ENCODE results near the gene FAM111B.
"Not testable (repeated sequence)": the region's sequence is repeated elsewhere in the genome, so short reads cannot be mapped to it uniquely, and the experiment has no call there.

Gene FAM111B, protein sequence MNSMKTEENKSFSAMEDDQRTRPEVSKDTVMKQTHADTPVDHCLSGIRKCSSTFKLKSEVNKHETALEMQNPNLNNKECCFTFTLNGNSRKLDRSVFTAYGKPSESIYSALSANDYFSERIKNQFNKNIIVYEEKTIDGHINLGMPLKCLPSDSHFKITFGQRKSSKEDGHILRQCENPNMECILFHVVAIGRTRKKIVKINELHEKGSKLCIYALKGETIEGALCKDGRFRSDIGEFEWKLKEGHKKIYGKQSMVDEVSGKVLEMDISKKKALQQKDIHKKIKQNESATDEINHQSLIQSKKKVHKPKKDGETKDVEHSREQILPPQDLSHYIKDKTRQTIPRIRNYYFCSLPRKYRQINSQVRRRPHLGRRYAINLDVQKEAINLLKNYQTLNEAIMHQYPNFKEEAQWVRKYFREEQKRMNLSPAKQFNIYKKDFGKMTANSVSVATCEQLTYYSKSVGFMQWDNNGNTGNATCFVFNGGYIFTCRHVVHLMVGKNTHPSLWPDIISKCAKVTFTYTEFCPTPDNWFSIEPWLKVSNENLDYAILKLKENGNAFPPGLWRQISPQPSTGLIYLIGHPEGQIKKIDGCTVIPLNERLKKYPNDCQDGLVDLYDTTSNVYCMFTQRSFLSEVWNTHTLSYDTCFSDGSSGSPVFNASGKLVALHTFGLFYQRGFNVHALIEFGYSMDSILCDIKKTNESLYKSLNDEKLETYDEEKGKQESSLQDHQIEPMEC

DNA sequence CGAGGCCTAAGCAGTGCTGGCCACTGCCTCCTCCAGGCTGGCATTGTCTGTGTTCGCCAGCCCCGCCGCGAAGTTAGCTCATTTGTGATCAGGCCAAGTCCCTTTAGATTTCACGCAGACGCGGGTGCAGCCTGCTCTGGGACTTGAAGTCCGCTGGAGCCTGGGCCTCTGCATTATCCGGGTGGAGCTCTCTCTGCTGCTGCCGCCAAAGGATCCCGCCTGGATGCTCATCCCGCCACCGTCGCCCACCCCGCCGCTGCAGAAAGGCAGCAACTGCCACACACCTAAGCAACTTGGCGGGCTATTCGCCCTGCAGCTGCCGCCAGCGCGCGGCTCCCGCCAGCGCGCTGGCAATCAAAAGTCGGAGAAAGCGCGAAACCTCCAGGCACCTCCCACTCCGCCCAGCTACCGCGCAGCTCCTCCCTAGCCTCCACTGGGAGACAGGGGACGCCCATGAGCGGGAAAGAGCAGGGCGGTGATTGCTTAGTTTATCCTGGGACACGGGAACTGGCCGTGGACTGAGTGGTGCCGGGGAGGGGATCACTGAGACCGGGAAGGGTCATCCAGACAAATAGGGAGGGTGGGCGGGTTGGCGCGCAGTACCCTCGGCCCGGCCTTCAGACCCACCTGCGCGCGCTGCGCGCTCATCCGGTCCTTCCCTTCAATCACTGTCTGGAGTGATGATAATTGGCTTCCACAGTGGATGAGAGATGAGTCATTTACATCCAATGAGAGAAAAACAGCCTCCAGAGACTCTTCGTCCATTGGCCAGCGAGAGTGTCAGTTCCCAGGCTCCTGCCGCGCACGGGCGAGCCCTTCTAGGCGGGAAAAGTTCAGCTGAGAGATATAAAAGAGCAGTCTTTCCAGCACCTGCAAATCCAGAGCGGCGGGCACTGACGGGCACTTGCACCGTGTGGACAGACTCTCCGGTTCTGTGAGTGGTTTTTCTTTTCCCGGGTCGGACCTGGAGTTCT lies at the start of gene FAM111B:
FAM111B (plus strand) TSS at position 875 of the 974 bp plus-strand sequence. CDS start 2,389 bp downstream, outside the sequence.
- peak within 1 kb of the TSS; percentile 66 for H3K4me3 ChIP-seq (ENCODE audit: low read depth, low read length)
- TF ChIP-seq, protein P1, sequence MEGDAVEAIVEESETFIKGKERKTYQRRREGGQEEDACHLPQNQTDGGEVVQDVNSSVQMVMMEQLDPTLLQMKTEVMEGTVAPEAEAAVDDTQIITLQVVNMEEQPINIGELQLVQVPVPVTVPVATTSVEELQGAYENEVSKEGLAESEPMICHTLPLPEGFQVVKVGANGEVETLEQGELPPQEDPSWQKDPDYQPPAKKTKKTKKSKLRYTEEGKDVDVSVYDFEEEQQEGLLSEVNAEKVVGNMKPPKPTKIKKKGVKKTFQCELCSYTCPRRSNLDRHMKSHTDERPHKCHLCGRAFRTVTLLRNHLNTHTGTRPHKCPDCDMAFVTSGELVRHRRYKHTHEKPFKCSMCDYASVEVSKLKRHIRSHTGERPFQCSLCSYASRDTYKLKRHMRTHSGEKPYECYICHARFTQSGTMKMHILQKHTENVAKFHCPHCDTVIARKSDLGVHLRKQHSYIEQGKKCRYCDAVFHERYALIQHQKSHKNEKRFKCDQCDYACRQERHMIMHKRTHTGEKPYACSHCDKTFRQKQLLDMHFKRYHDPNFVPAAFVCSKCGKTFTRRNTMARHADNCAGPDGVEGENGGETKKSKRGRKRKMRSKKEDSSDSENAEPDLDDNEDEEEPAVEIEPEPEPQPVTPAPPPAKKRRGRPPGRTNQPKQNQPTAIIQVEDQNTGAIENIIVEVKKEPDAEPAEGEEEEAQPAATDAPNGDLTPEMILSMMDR (IDR thresholded peaks at IDR 0.05; ENCODE audit: low read depth, low read length) = no peak

DNA sequence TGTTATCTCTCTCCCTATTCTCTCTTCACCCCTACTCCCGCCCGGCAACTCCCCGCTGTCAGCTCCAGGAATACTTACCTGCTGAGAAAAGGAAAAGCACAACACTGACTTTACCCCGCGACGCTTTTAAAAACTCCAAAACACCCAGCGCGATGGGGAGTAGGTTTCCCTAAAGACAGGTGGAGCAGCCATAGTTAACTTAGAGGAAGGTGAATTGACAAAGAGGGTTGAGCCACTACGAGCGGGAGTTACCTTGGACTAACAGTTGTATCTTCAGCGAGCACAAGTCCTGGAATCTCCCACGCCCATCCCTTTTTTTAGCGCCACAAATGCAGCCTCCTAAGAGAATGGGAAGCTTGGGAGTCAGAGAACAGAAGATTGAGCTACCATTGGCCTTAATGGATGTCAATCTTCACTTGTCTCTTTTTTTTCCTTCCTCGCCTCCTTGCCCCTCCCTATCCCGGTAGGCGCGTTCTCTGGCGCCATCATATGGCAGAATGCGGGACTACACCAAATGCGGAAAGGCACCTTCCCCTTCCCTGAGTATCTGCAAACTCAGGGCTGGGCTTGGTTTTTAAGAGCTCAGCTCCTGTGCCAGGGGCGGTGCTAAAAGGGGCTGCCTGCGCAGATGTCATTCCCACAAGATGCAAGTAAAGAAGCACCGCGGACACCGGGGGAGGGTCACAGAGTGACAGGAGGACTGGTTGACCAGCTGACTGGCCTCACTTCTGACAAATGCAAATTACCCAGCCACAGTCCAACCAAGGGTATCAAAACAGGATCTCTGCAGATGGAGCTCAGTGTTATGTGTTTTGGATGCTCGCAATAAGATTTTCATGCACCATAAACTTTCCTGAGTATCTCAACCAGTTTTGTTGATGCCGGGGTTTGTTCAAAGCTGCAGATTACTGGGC lies 48.7 kb upstream of the FAM111B start:
- TF ChIP-seq, protein P1 (IDR thresholded peaks at IDR 0.05; ENCODE audit: low read depth, low read length) = peak; percentile 94
- H3K4me3 ChIP-seq (ENCODE audit: low read depth, low read length) = peak overlapping the region; percentile 26

DNA sequence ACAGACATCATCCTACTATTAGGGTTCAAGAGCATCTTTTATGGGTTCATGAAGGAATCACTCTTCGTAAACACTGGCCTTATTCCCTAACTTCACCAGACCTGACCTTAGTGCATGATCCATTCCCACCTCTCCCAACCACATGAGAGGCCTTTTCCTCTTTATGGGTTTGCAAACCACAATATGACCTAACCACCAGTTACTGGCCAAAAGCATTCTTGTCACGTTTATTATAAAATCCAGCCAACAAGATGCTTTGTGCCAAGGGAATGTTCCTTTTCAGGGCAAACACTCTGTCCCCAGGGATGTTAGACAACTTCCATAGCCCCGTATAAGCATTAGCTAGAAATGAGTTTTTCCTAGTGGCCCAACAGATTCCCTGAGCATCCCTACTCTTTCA lies 46.9 kb upstream of the FAM111B start:
- H3K4me3 ChIP-seq (ENCODE audit: low read depth, low read length) = not testable (repeated sequence)

DNA sequence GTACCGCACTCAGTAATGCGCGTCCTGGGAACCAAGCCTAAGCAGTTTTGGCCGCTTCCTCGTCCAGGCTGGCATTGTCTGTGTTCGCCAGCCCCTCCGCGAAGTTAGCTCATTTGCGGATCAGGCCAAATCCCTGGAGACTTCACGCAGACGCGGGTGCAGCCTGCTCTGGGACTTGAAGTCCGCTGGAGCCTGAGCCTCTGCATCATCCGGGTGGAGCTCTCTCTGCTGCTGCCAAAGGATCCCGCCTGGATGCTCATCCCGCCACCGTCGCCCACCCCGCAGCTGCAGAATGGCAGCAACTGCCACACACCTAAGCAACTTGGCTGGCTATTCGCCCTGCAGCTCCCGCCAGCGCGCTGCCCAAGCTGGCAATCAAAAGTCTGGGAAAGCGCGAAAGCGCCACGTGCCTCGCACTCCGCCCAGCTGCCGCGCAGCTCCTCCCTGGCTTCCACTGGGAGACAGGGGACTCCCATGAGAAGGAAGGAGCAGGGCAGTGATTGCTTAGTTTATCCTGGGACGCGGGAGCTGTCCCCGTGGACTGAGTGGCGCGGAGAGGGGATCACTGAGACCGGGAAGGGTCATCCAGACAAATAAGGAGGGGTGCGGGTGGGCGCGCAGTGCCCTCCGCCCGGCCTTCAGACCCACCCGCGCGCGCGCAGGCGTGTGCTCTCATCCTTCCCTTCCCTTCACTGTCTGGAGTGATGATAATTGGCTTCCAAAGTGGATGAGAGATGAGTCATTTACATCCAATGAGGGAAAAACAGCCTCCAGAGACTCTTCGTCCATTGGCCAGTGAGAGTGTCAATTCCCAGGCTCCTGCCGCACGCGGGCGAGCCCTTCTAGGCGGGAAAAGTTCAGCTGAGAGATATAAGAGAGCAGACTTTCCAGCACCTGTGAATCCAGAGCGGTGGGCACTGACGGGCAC lies 44.2 kb upstream of the FAM111B start:
- TF ChIP-seq, protein P1 (IDR thresholded peaks at IDR 0.05; ENCODE audit: low read depth, low read length) = no peak
- no peak overlapping the region for H3K4me3 ChIP-seq (ENCODE audit: low read depth, low read length)

DNA sequence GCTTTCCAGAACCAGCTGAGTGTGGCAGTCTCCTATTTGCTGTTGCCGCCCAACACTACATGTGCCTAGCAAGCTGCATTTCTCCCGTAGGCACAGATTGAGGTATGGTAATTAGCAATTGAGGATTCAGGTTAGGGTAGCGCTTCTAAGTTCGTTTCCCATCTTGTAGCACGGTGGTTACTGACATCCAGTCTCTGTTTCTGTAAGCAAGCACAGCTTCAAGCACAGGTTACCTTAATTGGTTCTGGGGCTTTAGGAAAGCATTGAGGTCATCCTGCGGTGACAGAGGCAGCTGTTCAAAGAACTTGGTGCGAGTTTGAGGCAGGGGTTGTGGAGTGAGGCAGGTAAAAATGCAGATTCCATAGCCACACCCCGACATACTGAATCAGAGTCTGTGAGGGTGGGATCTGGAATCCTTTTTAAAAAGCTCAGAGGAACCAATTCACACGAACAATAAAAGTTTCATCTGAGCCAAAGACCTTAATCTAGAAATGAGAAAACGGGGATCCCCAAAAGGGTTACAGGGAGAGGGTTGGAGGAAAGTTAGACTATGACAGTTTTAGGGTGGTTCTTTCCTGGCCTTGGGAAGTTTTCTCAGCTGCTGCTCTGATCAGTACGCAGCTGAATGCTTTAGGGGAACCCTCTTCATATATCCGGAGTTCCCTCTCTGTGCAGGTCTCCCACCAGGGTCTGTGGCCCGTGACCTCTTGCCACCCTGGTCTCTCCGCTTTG lies 42.9 kb upstream of the FAM111B start:
- not testable (repeated sequence) for H3K4me3 ChIP-seq (ENCODE audit: low read depth, low read length)

DNA sequence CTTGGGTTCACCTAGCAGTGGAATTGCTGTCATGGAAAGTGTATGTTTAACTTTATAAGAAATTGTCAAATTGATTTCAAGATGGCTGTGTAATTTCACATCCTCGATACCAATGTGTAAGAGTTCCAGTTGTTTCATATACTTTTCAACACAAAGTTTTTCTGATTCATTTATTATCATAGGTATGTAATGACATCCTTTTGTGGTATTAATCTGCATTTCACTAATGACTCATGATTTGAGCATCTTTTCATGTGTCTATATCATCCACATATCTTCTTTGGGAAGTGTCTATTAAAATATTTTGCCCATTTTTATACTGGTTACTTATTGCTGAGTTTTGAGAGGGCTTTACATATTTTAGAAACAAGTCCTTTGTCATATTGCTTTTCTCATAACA lies 38.0 kb upstream of the FAM111B start:
- TF ChIP-seq, protein P1 (IDR thresholded peaks at IDR 0.05; ENCODE audit: low read depth, low read length) = no peak
- H3K4me3 ChIP-seq (ENCODE audit: low read depth, low read length) = no peak overlapping the region
